SK-N-SH treated with all-trans-retinoic acid at 6 μM for 48 hours (cell line): ENCODE measurements around the gene ADGRV1.

Experiments
- BACH2 ChIP-seq: fragments of 250-450 bp; sonication (Bioruptor Pico); IDR thresholded peaks from 2 replicates; pipeline ENCODE4 v1.9.0; 2021; ENCODE audit warnings: mild to moderate bottlenecking, borderline replicate concordance
- GLIS3 ChIP-seq: fragments of 250-450 bp; sonication (Bioruptor Pico); IDR thresholded peaks from 2 replicates; pipeline ENCODE4 v1.5.0; 2020; ENCODE audit warnings: mild to moderate bottlenecking, moderate library complexity
- SNAI2 ChIP-seq: fragments of 250-450 bp; sonication (Bioruptor Pico); IDR thresholded peaks from 2 replicates; pipeline ENCODE4 v1.5.0; 2020; ENCODE audit warnings: mild to moderate bottlenecking, moderate library complexity
- TOX ChIP-seq: fragments of 250-450 bp; sonication (Bioruptor Pico); IDR thresholded peaks from 2 replicates; pipeline ENCODE4 v1.8.0; 2021; ENCODE audit warnings: mild to moderate bottlenecking, moderate library complexity, borderline replicate concordance
- ZC3H10 ChIP-seq: fragments of 250-450 bp; sonication (Bioruptor Pico); IDR thresholded peaks from 2 replicates; pipeline ENCODE4 v1.5.1; 2021; ENCODE audit warnings: mild to moderate bottlenecking, moderate library complexity
- ZFP3 ChIP-seq: fragments of 250-450 bp; sonication (Bioruptor Pico); IDR thresholded peaks from 2 replicates; pipeline ENCODE4 v1.5.0; 2020; ENCODE audit warnings: mild to moderate bottlenecking, moderate library complexity
- ZFP30 ChIP-seq: fragments of 450-650 bp; formaldehyde crosslinking; IDR thresholded peaks from 2 replicates; pipeline ENCODE4 v1.5.0; 2022; ENCODE audit warnings: mild to moderate bottlenecking, moderate library complexity
- ZNF565 ChIP-seq: fragments of 450-650 bp; formaldehyde crosslinking; conservative IDR thresholded peaks from 2 replicates; pipeline ENCODE4 v1.5.0; 2020; ENCODE audit warnings: low read depth, mild to moderate bottlenecking, moderate library complexity
- TF ChIP-seq, protein P1 (sequence below): fragments of 250-450 bp; sonication (Bioruptor Pico); IDR thresholded peaks from 2 replicates; pipeline ENCODE4 v1.8.0; 2021; ENCODE audit warnings: low read depth, mild to moderate bottlenecking, moderate library complexity, borderline replicate concordance
- TF ChIP-seq, protein P2 (sequence below): fragments of 250-450 bp; sonication (Bioruptor Pico); IDR thresholded peaks from 2 replicates; pipeline ENCODE4 v1.5.1; 2020; ENCODE audit warnings: low read depth, mild to moderate bottlenecking, moderate library complexity
- TF ChIP-seq, protein P3 (sequence below): fragments of 250-450 bp; sonication (Bioruptor Pico); IDR thresholded peaks from 2 replicates; pipeline ENCODE4 v1.8.0; 2020; ENCODE audit warnings: mild to moderate bottlenecking, moderate library complexity, borderline replicate concordance

DNA sequence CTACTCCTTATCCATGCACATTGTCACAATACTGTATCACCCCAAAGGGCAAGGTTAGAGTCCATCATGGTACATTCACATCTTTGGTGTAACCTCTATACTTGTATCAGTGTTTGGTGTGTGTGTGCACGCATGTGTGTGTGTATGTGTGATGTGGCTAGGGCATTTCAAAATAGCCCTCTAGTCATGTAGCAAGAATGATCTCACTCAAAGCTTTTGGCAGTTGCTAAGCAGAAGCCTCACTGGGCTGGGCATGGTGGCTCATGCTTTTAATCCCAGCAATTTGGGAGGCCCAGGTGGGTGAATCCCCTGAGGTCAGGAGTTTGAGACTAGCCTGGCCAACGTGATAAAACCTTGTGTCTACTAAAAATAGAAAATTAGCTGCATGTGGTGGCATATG is 245.3 kb downstream of the ADGRV1 start:
- TF ChIP-seq BACH2 (CRISPR knock-in tag) (no peak), ZFP3 (no peak), ZNF565 (CRISPR knock-in tag) (no peak), SNAI2 (CRISPR knock-in tag) (no peak), ZFP30 (CRISPR knock-in tag) (no peak), ZC3H10 (CRISPR knock-in tag) (no peak), GLIS3 (no peak), TOX (CRISPR knock-in tag) (no peak)
- TF ChIP-seq, protein P1, sequence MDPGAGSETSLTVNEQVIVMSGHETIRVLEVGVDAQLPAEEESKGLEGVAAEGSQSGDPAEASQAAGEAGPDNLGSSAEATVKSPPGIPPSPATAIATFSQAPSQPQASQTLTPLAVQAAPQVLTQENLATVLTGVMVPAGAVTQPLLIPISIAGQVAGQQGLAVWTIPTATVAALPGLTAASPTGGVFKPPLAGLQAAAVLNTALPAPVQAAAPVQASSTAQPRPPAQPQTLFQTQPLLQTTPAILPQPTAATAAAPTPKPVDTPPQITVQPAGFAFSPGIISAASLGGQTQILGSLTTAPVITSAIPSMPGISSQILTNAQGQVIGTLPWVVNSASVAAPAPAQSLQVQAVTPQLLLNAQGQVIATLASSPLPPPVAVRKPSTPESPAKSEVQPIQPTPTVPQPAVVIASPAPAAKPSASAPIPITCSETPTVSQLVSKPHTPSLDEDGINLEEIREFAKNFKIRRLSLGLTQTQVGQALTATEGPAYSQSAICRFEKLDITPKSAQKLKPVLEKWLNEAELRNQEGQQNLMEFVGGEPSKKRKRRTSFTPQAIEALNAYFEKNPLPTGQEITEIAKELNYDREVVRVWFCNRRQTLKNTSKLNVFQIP (CRISPR knock-in tag) = no peak
- TF ChIP-seq, protein P2, sequence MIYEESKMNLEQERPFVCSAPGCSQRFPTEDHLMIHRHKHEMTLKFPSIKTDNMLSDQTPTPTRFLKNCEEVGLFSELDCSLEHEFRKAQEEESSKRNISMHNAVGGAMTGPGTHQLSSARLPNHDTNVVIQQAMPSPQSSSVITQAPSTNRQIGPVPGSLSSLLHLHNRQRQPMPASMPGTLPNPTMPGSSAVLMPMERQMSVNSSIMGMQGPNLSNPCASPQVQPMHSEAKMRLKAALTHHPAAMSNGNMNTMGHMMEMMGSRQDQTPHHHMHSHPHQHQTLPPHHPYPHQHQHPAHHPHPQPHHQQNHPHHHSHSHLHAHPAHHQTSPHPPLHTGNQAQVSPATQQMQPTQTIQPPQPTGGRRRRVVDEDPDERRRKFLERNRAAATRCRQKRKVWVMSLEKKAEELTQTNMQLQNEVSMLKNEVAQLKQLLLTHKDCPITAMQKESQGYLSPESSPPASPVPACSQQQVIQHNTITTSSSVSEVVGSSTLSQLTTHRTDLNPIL (CRISPR knock-in tag) = no peak
- TF ChIP-seq, protein P3, sequence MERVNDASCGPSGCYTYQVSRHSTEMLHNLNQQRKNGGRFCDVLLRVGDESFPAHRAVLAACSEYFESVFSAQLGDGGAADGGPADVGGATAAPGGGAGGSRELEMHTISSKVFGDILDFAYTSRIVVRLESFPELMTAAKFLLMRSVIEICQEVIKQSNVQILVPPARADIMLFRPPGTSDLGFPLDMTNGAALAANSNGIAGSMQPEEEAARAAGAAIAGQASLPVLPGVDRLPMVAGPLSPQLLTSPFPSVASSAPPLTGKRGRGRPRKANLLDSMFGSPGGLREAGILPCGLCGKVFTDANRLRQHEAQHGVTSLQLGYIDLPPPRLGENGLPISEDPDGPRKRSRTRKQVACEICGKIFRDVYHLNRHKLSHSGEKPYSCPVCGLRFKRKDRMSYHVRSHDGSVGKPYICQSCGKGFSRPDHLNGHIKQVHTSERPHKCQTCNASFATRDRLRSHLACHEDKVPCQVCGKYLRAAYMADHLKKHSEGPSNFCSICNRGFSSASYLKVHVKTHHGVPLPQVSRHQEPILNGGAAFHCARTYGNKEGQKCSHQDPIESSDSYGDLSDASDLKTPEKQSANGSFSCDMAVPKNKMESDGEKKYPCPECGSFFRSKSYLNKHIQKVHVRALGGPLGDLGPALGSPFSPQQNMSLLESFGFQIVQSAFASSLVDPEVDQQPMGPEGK (CRISPR knock-in tag) = no peak
